Measurements from ENCODE around the gene PEMT. TPM values are rescaled to one million over a fixed set of nuclear protein-coding genes. Genes with fewer than 3 reads are reported as not detected.

PEMT gene
- total RNA-seq, 2 donors from 2014 or later: 38.3 to 52.7 TPM

DNA sequence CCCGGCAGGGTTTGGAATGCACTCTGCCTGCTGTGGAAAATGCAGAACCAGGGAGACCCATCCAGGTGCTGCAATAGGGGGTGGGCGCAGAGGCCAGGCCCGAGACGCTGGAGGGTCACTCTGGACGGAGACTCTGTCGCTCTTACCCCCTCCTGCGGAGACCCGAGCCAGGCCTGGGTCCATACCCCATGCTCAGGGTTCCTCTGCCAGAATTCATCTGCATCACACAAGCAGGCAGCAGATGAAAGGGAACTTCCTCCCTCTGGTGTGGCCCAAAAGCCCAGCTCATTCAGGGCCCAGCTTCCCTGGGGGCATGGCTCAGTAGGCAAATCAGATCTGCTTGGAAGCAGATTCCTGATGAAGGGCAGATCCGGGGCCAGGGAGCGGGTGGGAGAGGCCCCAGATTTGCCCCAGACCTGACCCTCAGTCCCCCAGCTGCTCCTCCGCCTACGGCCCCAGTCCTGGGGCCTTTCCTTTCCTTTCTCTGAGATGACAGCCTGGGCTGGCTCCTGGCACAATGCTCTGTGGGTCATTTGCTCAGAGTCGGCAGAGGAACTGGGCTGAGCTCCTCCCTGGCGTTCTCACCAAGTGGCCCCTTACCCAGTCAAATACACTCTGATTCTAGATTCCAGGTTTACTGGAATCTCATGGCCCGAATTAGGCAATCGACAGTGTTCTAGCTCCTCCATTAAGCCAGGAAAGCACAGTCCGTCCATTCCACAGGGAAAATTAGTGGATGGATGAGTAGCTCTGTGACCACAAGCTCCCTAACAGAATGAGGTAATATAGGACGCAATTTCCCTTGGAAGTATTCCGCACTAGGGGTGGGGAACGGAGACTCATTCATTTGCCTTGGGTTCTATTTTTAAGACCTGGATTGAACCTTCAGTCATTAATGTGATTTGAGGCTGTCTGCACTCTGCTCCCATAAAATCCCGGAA is 76.2 kb downstream of the PEMT start:
- no peaks in the 10 kb centered on the region for H3K9me3 Mint-ChIP-seq
- Histone ChIP-seq H3K9ac (ENCODE audit: extremely low read depth, low read length, poor library complexity, severe bottlenecking) (no peak overlapping the region), H3K4me3 (ENCODE audit: low read length) (no peak overlapping the region), H3K9me3 (ENCODE audit: control insufficient read depth, low read length) (no peaks in the 10 kb centered on the region), H3K27me3 (ENCODE audit: control insufficient read depth, insufficient read depth, low read length, poor library complexity, severe bottlenecking) (no peaks in the 10 kb centered on the region), H3K27ac (ENCODE audit: low read depth, low read length) (peak overlapping the region; percentile 47), H3K4me1 (ENCODE audit: control insufficient read depth, insufficient read depth, low read length) (no peaks in the 10 kb centered on the region), H3K36me3 (ENCODE audit: control insufficient read depth, insufficient read depth, low read length) (no peaks in the 10 kb centered on the region)
- DNase-seq: peak; percentile 85
- no peak overlapping the region for H3K27ac Mint-ChIP-seq
- no peaks in the 10 kb centered on the region for H3K36me3 Mint-ChIP-seq (ENCODE audit: low read depth)
- 83 to 84% methylated on average over 11 to 21 of the region's 21 CpGs for WGBS, 2 experiments (ENCODE audit: insufficient coverage in 1 of 2, insufficient read length in 1 of 2)
- no peak overlapping the region for H3K4me3 Mint-ChIP-seq
- no peaks in the 10 kb centered on the region for H3K4me1 Mint-ChIP-seq
- no peaks in the 10 kb centered on the region for H3K27me3 Mint-ChIP-seq (ENCODE audit: insufficient read depth)
- no peak for TF ChIP-seq CTCF (conservative IDR thresholded peaks at IDR 0.05)

GRCh38 chr17:17514361-17514992 is 77.0 kb downstream of the PEMT start:
- no peak overlapping the region for H3K27ac Mint-ChIP-seq
- H3K4me1 ChIP-seq (ENCODE audit: control insufficient read depth, insufficient read depth, low read length): no peaks in the 10 kb centered on the region
- H3K4me1 Mint-ChIP-seq: no peaks in the 10 kb centered on the region
- no peaks in the 10 kb centered on the region for H3K9me3 ChIP-seq (ENCODE audit: control insufficient read depth, low read length)
- H3K36me3 ChIP-seq (ENCODE audit: control insufficient read depth, insufficient read depth, low read length): no peaks in the 10 kb centered on the region
- H3K27ac ChIP-seq (ENCODE audit: low read depth, low read length): no peak overlapping the region
- no peak overlapping the region for H3K4me3 ChIP-seq (ENCODE audit: low read length)
- H3K36me3 Mint-ChIP-seq (ENCODE audit: low read depth): no peaks in the 10 kb centered on the region
- no peak overlapping the region for H3K9ac ChIP-seq (ENCODE audit: extremely low read depth, low read length, poor library complexity, severe bottlenecking)
- H3K27me3 ChIP-seq (ENCODE audit: control insufficient read depth, insufficient read depth, low read length, poor library complexity, severe bottlenecking): no peaks in the 10 kb centered on the region
- 88 to 91% methylated on average over 12 to 16 of the region's 16 CpGs for WGBS, 2 experiments (ENCODE audit: insufficient coverage in 1 of 2, insufficient read length in 1 of 2)
- no peaks in the 10 kb centered on the region for H3K9me3 Mint-ChIP-seq
- no peak overlapping the region for H3K4me3 Mint-ChIP-seq
- H3K27me3 Mint-ChIP-seq (ENCODE audit: insufficient read depth): no peaks in the 10 kb centered on the region
- DNase-seq: no peak
- no peak for TF ChIP-seq CTCF (conservative IDR thresholded peaks at IDR 0.05)

GRCh38 chr17:17513626-17514025 is 77.9 kb downstream of the PEMT start:
- no peak overlapping the region for H3K4me3 Mint-ChIP-seq
- H3K9me3 ChIP-seq (ENCODE audit: control insufficient read depth, low read length): no peaks in the 10 kb centered on the region
- DNase-seq: no peak
- H3K27me3 ChIP-seq (ENCODE audit: control insufficient read depth, insufficient read depth, low read length, poor library complexity, severe bottlenecking): no peaks in the 10 kb centered on the region
- H3K9me3 Mint-ChIP-seq: no peaks in the 10 kb centered on the region
- H3K27ac ChIP-seq (ENCODE audit: low read depth, low read length): no peak overlapping the region
- no peak for TF ChIP-seq CTCF (conservative IDR thresholded peaks at IDR 0.05)
- H3K36me3 Mint-ChIP-seq (ENCODE audit: low read depth): no peaks in the 10 kb centered on the region
- no peak overlapping the region for H3K9ac ChIP-seq (ENCODE audit: extremely low read depth, low read length, poor library complexity, severe bottlenecking)
- H3K27ac Mint-ChIP-seq: no peak overlapping the region
- H3K27me3 Mint-ChIP-seq (ENCODE audit: insufficient read depth): no peaks in the 10 kb centered on the region
- H3K4me1 ChIP-seq (ENCODE audit: control insufficient read depth, insufficient read depth, low read length): no peaks in the 10 kb centered on the region
- no peaks in the 10 kb centered on the region for H3K36me3 ChIP-seq (ENCODE audit: control insufficient read depth, insufficient read depth, low read length)
- H3K4me3 ChIP-seq (ENCODE audit: low read length): no peak overlapping the region
- WGBS, 2 experiments (ENCODE audit: insufficient coverage in 1 of 2, insufficient read length in 1 of 2): 94 to 96% methylated on average over 5 to 7 of the region's 7 CpGs
- no peaks in the 10 kb centered on the region for H3K4me1 Mint-ChIP-seq
